ENCODE measurements around the gene ALK.

The ALK gene

GRCh38 chr2:29456429-29456828 is 465.0 kb downstream of the ALK start:
- no peak for TF ChIP-seq CTCF (IDR thresholded peaks at IDR 0.05; ENCODE audit: low read depth, low read length)
- Histone ChIP-seq H3K27me3 (ENCODE audit: insufficient read depth, low read depth, severe bottlenecking) (no peaks in the 10 kb centered on the region), H3K36me3 (no peaks in the 10 kb centered on the region), H3K4me3 (ENCODE audit: low read depth, low read length) (no peak overlapping the region), H3K9me3 (ENCODE audit: severe bottlenecking) (no peaks in the 10 kb centered on the region), H3K27ac (no peak overlapping the region)
- no peak for DNase-seq

DNA sequence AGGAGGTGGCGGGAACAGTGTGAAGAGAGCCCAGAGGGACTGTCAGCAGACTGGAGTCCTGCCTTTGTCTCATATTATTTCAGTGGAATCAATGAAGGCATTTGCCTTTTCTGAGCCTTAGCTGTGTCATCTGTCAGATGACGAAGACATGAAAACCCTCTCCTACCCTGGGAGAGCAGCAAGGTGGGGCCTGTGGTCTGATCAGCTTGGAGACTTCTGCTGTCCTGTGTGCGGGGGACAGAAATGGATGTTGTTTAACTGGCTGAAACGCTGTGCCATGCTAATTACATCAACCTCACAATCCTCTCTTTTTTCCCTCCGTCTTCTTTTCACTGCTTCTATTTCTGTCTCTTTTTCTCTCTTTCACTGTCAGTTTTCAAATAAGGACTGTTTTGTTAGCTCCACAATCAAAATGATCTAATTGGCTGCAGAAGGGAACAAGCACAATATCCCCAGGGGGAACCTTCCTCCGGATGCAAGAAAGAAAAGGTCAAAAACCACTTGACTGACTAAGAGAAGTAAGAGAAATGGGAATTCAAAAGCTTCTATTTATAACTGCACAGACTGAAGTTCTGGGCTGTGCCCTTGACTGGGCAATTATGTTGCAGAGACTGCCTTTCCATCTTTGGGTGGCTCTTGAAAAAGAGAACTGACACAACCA is 466.1 kb downstream of the ALK start:
- no peak for DNase-seq
- no peak for TF ChIP-seq CTCF (IDR thresholded peaks at IDR 0.05; ENCODE audit: low read depth, low read length)
- no peaks in the 10 kb centered on the region for H3K36me3 ChIP-seq
- no peaks in the 10 kb centered on the region for H3K27me3 ChIP-seq (ENCODE audit: insufficient read depth, low read depth, severe bottlenecking)
- no peak overlapping the region for H3K27ac ChIP-seq
- H3K4me3 ChIP-seq (ENCODE audit: low read depth, low read length), result no peak overlapping the region
- H3K9me3 ChIP-seq (ENCODE audit: severe bottlenecking), result no peaks in the 10 kb centered on the region

- no peak for DNase-seq
- Histone ChIP-seq H3K27ac (no peak overlapping the region), H3K27me3 (ENCODE audit: insufficient read depth, low read depth, severe bottlenecking) (no peaks in the 10 kb centered on the region), H3K36me3 (no peaks in the 10 kb centered on the region), H3K9me3 (ENCODE audit: severe bottlenecking) (no peaks in the 10 kb centered on the region), H3K4me3 (ENCODE audit: low read depth, low read length) (no peak overlapping the region)
- TF ChIP-seq CTCF (IDR thresholded peaks at IDR 0.05; ENCODE audit: low read depth, low read length), result no peak
These were observed 469.4 kb downstream of the ALK start for GRCh38 chr2:29452036-29452435.

GRCh38 chr2:29450596-29451222 is 470.7 kb downstream of the ALK start:
- Histone ChIP-seq H3K9me3 (ENCODE audit: severe bottlenecking) (no peaks in the 10 kb centered on the region), H3K36me3 (no peaks in the 10 kb centered on the region), H3K27me3 (ENCODE audit: insufficient read depth, low read depth, severe bottlenecking) (no peaks in the 10 kb centered on the region), H3K4me3 (ENCODE audit: low read depth, low read length) (no peak overlapping the region), H3K27ac (no peak overlapping the region)
- no peak for DNase-seq
- no peak for TF ChIP-seq CTCF (IDR thresholded peaks at IDR 0.05; ENCODE audit: low read depth, low read length)

GRCh38 chr2:29449499-29449898 is 471.9 kb downstream of the ALK start:
- Histone ChIP-seq H3K4me3 (ENCODE audit: low read depth, low read length) (no peak overlapping the region), H3K27ac (no peak overlapping the region), H3K27me3 (ENCODE audit: insufficient read depth, low read depth, severe bottlenecking) (no peaks in the 10 kb centered on the region), H3K9me3 (ENCODE audit: severe bottlenecking) (no peaks in the 10 kb centered on the region), H3K36me3 (no peaks in the 10 kb centered on the region)
- TF ChIP-seq CTCF (IDR thresholded peaks at IDR 0.05; ENCODE audit: low read depth, low read length), result no peak
- DNase-seq, result no peak

Data from WERI-Rb-1 (cell line).